ENCODE data around the gene RNF6.

The RNF6 gene

DNA sequence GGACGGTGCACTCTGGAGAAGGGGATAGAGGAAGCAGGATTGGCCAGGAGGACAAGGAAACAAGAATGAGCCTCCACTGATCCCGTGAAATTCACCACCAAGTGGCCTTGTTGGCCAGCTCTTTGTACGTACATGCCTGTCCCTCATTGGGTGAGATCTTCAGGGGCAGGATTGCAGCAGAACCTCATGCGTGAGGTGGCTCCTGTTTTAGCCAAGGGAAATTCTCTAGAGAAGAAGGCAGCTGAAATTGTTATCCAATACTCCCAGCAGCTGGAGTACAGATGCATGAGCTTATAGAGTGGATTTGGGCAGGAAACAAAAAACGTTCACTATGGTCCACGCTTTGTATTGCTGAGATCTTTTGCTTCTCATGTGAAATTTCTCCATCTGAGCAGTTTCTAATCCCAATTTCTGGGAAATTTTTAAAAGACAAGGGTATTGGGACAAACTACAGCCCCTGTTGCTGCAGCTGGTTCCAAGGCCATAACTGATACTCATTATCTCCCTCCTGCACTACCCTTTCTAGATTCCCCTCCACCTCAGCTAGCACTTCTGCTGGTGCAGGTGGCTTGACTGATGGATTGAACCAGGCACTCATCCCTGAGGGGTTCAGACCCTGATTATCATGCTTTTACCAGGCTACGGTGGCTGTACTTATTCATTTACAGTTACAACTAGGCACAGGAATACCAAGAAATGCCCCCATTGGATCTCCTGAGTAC, 3.9 kb upstream of the RNF6 start:
- DNase-seq, result no peak

DNA sequence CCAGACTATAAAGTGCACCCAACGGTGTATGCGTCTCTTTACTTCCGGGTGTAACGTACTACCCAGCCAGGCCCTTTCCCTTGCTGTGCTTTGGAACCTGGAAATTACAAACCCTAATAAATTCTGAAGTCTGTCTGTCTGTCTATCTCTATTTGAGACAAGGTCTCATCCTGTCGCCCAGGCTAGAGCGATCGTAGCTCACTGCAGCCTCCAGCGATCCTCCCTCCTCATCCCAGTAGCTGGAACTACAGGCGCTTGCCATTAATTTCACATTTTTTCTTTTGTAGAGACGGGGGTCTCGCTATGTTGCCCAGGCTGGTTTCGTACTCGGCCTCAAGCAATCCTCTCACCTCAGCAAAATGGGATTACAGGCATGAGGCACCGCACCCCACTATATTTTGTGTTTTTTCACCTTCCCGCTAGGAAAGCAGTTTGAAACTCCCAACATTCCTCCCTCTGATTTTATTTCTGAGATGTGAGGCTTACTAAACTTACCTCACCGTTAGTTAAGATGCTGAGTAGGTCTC, 469 bp upstream of the RNF6 start:
- DNase-seq, result no peak

DNA sequence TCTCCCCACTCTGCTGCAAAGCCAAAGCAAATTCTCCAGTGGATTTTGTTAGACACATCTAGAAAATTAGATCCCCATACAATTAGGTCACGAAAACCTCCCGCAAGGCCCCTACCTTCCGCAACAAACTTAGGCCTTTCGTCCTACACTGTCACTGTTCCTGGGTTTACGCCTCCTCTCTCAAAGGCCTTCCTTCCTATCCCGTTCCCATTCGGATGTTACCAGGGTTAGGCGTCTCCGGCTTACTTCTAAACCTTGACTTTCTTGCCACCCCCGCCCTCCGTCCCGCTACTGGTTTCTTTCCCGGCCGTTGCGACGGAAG, 754 bp downstream of the RNF6 start:
- DNase-seq, result no peak

DNA sequence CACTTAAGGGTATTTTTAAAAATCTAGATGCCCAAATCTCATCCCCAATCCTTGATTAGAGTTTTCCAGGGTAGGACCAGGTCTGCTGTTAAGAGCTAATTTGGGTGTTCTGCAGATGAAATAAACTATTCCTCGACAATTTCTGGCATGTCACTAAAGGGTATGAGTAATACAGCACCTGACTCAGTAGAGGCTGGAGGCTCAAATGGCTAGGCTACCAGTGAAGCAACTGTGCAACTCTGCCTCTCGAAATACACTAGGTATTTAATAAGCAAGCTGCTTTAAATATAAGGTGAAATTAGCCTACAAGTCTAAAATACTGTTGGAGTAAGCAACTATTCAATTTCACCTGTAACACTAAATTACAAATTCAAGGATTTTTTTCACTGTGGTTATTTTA, 1.5 kb downstream of the RNF6 start:
- DNase-seq, result no peak

DNA sequence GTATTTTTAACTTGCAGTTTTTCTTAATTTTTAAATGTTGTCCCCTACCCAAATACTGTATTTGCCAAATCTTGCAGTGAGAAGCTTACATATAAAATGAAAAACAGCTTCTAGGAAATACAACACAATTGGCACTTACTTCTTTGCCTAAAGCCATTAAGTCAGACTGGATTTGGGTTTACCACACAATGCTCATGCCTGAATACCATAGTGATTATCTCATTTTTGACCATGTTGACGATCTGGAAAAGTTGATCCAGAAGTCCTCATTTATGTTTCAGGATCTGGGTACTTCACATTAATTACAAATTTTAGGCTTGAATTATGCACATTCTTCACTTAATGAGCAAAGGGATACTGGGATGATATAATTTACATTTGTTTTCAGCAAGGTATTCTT, 2.4 kb downstream of the RNF6 start:
- DNase-seq, result no peak

DNA sequence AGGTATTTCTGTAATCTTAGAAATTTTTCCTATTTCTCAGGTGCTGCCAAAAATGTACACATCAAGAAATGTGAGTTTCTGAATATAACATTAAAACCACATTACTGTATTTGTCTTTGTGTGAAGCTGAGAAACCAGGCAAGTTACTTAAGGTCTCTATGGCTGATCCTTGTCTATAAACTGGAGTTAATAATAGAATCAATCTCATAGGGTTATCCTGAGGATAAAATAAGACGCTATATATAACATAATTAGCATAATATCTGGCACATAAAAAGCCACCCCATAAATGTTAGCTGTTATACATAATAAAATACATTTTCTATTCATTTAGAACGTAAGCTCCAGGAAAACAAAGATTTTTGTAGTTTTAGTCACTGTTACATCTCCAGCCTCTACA, 6.1 kb downstream of the RNF6 start:
- no peak for DNase-seq

DNA sequence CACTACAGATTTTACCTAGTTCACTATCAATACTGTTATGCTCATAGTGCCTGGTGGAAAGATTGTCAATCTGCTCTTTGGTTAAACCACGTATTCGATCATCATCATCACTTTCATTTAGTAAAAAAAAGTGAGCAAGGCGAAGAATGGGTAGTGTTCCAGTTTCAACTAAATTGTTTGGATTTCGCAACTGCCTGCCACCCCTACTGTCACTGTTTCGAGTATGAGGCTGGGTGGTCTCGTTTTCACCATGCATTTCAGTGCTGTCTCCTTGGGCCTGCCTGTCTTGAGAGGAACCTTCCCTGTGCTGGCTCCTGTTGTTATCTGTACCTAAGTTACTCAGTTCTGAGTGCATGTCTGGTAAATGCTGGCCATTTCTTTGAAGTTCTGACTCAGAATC, 8.1 kb downstream of the RNF6 start:
- DNase-seq, result no peak

DNA sequence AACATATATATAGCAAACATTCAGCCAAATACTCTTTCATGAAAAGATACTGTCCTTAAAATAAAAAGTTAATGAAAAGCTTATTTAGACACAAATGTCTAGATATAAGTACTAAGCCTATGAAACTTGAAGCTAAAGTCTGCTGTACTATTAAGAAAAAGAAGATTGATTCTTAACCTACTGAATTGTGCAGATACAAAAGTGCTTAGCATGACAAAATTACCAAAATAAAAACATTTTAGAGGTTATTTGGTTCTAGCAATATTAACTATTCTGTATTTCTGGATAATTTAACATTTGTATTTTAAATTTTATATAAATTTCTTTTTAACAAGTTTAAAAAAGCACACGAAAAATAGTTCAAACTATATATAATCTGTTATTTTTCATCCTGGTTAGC, 8.8 kb downstream of the RNF6 start:
- DNase-seq, result no peak

DNA sequence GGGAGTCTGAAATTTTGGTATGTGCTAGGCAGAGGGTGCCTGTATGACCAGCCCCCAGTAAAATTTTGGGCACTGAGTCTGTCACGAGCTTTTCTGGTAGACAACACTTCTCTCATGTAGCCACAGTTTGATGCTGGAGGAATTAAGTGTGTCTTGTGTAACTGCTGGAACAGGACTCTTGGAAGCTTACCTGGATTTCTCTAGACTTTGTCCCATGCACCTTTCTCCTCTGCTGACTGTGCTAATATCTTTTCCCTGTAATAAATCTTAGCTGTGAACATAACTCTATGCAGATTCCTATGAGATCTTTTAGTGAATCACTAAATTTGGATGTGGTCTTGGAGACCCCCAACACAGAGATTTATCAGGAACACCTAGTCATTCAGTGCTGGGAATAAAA, 13.8 kb downstream of the RNF6 start:
- DNase-seq, result no peak

DNA sequence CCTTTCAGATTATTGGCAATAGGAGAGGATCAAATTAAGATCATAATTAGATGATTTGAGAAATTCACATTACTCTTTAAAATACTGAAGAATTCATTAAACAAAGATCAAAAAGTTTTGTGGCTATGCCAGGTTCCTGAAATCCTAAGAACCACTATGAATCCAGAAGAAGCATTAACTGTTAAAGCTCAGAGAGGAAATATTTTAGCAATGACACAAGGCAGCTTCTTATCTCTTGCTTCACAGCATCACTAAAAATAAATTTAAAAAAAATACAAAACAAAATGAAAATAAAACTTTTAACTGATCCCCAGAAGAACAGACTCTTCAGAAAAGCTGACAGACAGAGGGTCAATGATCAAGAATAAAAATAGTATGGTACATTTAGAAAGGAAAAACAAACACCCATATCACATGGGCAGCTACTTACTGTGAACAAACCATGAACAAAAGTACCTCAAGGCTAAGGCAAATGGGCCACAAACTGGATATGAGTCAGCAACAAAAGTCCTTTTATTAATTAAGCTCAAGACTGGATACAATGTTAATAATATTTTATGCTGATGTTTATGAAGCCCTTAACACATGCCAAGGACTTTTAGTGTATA, 19.6 kb downstream of the RNF6 start:
- DNase-seq, result no peak

DNA sequence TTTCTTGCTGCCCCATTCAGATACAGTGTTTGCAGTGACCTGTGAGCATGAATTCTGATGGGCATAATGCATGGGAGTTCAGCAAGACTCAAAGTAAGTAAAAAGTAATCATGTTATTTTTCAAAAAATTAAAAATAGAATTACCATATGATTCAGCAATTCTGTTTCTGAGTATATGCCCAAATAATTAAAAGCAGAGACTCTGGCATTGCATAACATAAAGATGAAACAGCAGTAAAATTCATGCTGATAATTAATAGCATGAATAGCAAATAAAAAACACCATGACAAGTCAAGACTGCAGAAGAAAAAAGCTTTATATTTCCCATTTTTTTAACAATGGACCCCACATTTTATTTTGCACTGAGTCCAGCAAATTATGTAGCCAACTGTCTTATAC, 21.3 kb downstream of the RNF6 start:
- DNase-seq, result no peak

DNA sequence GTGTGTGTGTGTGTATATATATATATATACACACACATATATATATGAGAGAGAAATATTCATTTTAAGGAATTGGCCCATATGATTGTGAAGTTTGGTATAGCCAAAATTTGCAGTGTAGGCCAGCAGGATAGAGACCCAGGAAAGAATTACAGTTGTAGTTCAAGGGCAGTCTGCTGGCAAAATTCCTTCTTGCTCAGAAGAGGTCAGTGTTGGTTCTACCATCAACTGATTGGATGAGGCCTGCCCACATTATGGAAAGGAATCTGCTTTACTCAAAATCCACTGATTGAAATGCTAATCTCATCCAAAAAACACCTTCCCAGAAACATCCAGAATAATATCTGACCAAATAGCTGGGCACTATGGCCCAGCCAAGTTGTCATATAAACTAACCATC, 24.0 kb downstream of the RNF6 start:
- DNase-seq, result no peak

DNA sequence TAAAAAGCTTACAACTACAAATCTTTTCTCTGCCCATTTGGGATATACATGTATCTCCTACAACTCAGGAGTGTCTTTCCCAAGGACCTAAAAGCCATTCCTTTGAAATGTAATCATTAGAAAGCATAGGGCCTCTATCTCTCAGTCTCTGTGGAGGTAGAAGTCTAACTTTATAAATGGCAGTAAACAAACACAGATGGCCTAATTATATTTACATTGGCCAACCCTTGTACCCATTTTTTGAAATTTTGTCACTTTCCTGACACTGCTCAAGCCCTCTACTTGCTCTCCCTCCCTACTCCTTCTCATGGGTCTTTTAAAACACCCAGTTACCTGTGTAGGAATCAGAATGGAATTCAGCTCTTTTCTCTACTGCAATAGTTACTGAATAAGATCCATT, 24.8 kb downstream of the RNF6 start:
- no peak for DNase-seq

DNA sequence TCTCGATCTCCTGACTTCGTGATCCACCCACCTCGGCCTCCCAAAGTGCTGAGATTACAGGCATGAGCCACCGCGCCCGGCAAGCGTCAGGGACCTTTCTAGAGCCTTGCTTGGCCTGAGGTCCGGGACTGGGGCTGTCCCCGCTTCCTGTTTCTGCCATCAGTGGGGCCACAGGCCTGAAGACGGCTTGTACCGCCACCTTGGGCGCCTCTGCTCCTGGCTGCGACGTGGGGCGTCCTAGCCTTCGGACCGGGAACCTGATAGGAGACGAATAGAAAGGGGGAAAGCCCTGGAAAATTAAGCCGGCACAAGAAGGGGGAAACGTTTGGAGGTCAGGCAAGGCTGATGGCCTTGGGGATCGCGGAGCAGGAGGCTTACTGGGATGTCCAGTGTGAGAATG, 35.1 kb downstream of the RNF6 start:
- DNase-seq, result no peak

DNA sequence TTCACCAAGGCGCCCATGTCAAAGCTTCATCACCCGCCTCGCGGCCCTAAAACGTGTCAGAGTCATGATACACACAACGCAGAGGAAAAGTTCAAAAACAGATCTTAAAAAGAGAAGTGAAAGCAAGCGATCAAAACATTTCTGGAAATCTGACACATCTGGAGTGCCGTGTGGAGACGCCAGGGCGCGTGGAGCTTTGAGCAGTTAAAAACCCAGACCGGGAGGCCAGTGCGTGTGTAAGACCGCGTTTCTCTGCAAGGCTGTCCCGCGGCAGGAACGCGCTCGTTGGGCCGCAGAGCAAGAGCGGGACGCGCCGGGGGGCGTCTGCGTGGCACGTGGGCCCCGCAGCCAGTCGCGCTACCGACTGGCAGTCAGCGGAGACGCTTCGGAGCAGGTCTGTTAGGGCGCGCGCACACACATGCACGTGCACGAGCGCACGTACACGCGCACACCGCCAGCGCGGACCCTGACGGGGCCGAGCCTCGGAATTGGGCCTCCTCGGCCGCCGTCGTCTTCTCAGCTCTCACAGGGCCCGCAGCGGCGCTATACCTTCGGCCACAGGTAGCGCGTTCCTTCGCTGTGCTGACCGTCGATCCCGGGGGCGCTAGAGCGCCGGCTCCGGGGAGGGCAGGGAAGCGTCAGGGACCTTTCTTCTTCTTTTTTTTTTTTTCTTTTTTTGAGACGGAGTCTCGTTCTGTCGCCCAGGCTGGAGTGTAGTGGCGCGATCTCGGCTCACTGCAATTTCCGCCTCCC, 35.8 kb downstream of the RNF6 start:
- peak; percentile 72 to 88 (median 80) for DNase-seq

DNA sequence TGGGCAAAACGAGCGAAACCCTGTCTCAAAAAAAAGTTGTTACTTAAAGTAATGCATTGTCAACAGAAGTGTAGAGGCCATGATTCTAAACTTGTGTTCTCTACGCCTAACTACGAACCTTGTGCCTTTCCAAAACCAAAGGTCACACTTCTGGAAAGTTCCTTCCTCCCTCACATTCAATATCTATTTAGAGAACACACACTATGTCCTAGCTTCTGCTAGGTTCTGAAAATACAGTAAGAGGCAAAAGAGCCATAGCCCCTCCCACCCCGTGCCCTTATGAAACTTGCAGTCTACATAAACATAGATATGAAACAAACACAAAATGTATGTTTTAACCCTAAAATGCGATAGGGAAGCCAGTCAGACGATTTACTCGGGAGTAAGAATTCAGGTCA, 36.4 kb downstream of the RNF6 start:
- no peak for DNase-seq

DNA sequence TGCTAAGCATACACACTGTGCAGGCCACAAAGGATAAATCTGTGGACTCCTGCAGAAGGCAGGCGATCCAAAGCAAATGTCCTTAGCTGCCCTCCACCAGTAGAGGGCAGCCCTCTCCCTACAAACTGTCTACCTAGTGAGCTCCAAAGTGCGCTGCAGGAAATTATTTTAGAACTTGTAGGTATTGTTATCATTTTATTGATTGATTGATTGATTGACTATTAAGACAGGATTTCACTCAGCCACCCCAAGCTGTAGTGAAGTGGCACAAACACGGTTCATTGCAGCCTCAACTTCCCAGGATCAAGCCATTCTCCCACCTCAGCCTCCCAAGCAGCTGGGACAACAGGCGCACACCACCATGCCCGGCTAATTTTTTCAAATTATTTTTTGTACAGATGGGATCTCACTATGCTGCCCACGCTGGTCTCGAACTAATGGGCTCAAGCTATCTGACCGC, 37.3 kb downstream of the RNF6 start:
- DNase-seq, result peak in 2 of 4 experiments; percentile 35 to 45

DNA sequence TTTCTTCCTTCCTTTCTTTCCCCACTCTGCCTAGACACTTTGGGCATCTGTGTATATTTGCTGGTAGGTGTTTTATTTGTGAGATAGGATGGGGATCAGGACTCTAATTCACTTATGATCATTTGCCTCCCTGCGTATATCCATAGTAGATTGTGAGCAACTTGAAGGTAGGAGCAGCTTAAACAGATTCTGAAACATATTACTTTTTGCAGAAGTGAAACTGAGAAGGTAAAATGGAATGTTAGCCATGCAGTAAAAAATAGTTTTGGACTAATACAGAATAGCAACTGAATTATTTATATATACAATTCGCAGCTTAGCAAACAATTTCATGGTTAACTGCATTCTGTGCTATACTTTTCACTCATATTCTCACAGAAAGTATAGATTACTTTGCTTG, 38.7 kb downstream of the RNF6 start:
- DNase-seq, result no peak

DNA sequence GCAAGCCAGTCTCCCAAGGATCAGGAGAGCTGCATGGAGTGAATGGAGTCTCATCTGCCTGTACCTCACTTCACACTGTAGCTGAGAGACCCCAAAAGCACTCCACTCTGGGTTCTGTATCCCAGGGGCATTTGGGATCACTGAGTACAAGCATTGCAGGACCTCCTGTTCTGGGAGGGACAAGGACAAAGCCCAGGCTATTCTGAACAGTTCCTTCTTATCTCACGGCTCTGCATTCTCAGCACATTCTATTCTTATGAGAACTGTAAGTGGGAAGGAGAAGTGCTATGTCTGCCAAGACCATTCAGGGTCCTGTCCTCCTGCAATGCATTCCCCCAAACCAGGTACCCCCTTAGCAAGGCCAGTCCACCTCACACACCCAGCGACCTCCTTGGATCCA, 42.8 kb downstream of the RNF6 start:
- DNase-seq, result no peak

DNA sequence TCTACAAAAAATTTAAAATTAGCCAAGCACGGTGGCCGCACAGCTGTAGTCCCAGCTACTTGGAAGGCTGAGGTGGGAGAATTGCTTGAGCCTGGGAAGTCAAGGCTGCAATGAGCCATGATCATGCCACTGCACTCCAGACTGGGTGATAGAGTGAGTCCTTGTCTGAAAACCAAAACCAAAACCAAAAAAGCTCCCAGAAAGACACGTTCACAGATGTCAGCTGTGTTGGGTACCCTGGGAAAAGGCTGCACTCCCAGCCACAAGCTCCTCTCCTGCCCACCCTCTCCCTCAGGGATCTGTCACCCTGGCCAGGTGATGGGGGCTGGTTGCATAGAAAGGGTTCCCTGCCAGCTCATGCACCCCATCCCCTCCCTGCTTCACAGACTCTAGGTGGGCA, 53.3 kb downstream of the RNF6 start:
- DNase-seq, result no peak

DNA sequence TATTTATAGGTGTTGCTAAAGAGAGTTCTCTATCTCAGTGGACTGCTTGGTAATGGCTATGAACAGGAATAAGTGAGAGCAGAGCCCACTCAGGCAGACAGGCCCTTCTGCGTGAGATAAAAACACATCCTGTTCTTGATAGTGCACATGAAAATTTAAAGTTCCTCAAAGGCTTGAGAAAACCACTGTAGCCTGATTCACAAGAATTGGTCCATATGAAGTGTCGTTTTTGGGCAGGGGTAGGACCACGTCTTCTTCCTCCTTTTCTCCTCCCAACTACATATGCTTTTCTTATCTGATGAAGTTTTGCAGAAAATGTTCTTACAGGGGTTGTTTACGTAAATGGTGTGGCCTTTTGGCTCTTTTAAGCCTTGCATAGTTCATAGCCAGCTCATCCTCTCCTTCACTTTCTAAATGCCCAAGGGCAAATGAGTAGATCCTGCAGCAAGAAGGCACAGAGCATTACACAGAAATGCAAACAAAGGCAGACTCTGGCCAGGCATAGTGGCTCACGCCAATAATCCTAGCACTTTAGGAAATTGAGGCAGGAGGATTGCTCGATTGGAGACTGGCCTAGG, 53.8 kb downstream of the RNF6 start:
- no peak for DNase-seq

DNA sequence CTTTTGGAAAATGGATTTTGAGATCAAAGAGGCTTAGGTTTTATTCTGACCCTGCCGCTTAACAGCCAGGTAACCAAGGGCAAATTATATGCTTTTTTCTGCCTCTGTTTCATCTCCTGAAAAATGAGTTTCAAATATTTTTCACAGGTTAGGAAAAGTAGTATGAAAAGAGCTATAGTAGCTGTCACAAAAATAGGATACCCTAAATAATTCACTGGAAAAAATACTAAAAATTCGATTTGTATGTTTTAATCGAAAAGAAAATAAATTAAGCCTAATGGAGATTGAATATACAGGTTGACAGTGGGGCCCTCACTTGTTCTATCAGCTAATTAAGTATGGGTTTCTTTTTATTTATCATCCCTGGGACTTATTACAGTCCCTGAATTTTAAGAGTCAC, 58.3 kb downstream of the RNF6 start:
- DNase-seq, result no peak
